Upper lobe of right lung (tissue), 1 donor: ENCODE measurements around the gene QPCTL. TPM values are rescaled to one million over a fixed set of nuclear protein-coding genes. Genes with fewer than 3 reads are reported as not detected.
"Not testable (repeated sequence)": the region's sequence is repeated elsewhere in the genome, so short reads cannot be mapped to it uniquely, and the experiment has no call there.

Experiments used
- ATAC-seq: fragments of 200-7000 bp; cut with Tn5 transposase; one replicate; pipeline ENCODE4 v1.9.1; 2020; ENCODE audit warnings: mild to moderate bottlenecking, moderate library complexity
- DNase-seq: peaks from one replicate; pipeline ENCODE4 v3.0.0-alpha.2; 2020
- H3K27ac ChIP-seq: fragments of 200-600 bp; one replicate; pipeline ENCODE4 v1.8.0; 2022
- H3K27me3 ChIP-seq: fragments of 200-600 bp; one replicate; pipeline ENCODE4 v1.8.0; 2022; ENCODE audit warnings: mild to moderate bottlenecking
- H3K36me3 ChIP-seq: fragments of 200-600 bp; one replicate; pipeline ENCODE4 v1.8.0; 2022
- H3K4me1 ChIP-seq: fragments of 200-600 bp; one replicate; pipeline ENCODE4 v1.8.0; 2022
- H3K4me3 ChIP-seq: fragments of 200-600 bp; one replicate; pipeline ENCODE4 v1.8.0; 2022; ENCODE audit warnings: mild to moderate bottlenecking
- H3K9me3 ChIP-seq: fragments of 200-600 bp; one replicate; pipeline ENCODE4 v1.8.0; 2022
- CTCF ChIP-seq: fragments of 200-600 bp; IDR thresholded peaks from one replicate; pipeline ENCODE4 v1.8.0; 2022; ENCODE audit warnings: antibody characterized with exemption
- intact Hi-C: fragments of 100-400 bp; cut with DNase I; formaldehyde crosslinking; loops from one replicate; pipeline ENCODE4 v1.11.0; 2022
- microRNA-seq: library from miRNA; unstranded; fragments of <30 nt; microRNA quantifications from one replicate; pipeline ENCODE4 v1.2.0, GENCODE V29; 2020; ENCODE audit warnings: borderline microRNAs expressed
- total RNA-seq: library from RNA; stranded (reverse); fragmentation: NEBNext Ultra II Directional; extraction: Animal tissue kit (Norgen Biotek cat#: 25700); gene quantifications from one replicate; pipeline ENCODE4 v1.2.1, GENCODE V29; 2021
- donor health status: DM: no; HTN: yes; CAD: no; lungs with severe emphysema.

Gene QPCTL
- total RNA-seq, 1 donor from 2014 or later, result 7.0 TPM

- no peaks in the 10 kb centered on the region for H3K36me3 ChIP-seq
- no peak for TF ChIP-seq CTCF
- DNase-seq, result no peak
- no peaks in the 10 kb centered on the region for H3K4me1 ChIP-seq
- H3K27ac ChIP-seq, result no peak overlapping the region
- intact Hi-C loops, result no loop called here
- H3K27me3 ChIP-seq, result no peaks in the 10 kb centered on the region
- no peak overlapping the region for H3K4me3 ChIP-seq
- H3K9me3 ChIP-seq, result no peaks in the 10 kb centered on the region
- no peak for ATAC-seq
Observed at GRCh38 chr19:45746866-45747265, 54.4 kb downstream of the QPCTL start.

GRCh38 chr19:45747513-45747912 is 55.0 kb downstream of the QPCTL start:
- ATAC-seq, result no peak
- H3K27ac ChIP-seq, result no peak overlapping the region
- no peak for TF ChIP-seq CTCF
- H3K9me3 ChIP-seq, result no peaks in the 10 kb centered on the region
- H3K4me1 ChIP-seq, result no peaks in the 10 kb centered on the region
- H3K4me3 ChIP-seq, result no peak overlapping the region
- no peak for DNase-seq
- intact Hi-C loops, result no loop called here
- no peaks in the 10 kb centered on the region for H3K36me3 ChIP-seq
- no peaks in the 10 kb centered on the region for H3K27me3 ChIP-seq

GRCh38 chr19:45751483-45751882 is 59.0 kb downstream of the QPCTL start:
- H3K4me3 ChIP-seq, H3K4me1 ChIP-seq, H3K27ac ChIP-seq, intact Hi-C loops, ATAC-seq, DNase-seq, H3K9me3 ChIP-seq, H3K36me3 ChIP-seq, H3K27me3 ChIP-seq: not testable (repeated sequence)

GRCh38 chr19:45752639-45753038 is 60.2 kb downstream of the QPCTL start:
- H3K4me1 ChIP-seq, result no peaks in the 10 kb centered on the region
- H3K27ac ChIP-seq, result no peak overlapping the region
- intact Hi-C loops, result no loop called here
- DNase-seq (no peak), ATAC-seq (no peak)
- TF ChIP-seq CTCF, result no peak
- no peaks in the 10 kb centered on the region for H3K27me3 ChIP-seq
- H3K4me3 ChIP-seq, result no peak overlapping the region
- no peaks in the 10 kb centered on the region for H3K9me3 ChIP-seq
- H3K36me3 ChIP-seq, result no peaks in the 10 kb centered on the region

GRCh38 chr19:45753548-45753947 is 61.1 kb downstream of the QPCTL start:
- Histone ChIP-seq H3K27me3 (no peaks in the 10 kb centered on the region), H3K27ac (no peak overlapping the region), H3K4me1 (no peaks in the 10 kb centered on the region), H3K4me3 (no peak overlapping the region), H3K9me3 (no peaks in the 10 kb centered on the region), H3K36me3 (no peaks in the 10 kb centered on the region)
- ATAC-seq (no peak), DNase-seq (no peak)
- TF ChIP-seq CTCF, result no peak
- intact Hi-C loops, result no loop called here

Small RNA genes within 50 kb of the gene (microRNA-seq; reads per million reads assigned to microRNA genes)
- gene MIR642A, result not detected
- not detected for gene MIR642B

Other genes with a start within 250 kb of the QPCTL start
- gene FOSB, start 224.7 kb upstream of the QPCTL start, total RNA-seq, result 3.6 TPM
- gene RTN2, start 195.6 kb upstream of the QPCTL start, total RNA-seq, result 13.3 TPM
- gene PPM1N, start 194.2 kb upstream of the QPCTL start, total RNA-seq, result 0.67 TPM
- 155 TPM for gene VASP, start 185.2 kb upstream of the QPCTL start, total RNA-seq
- 13.0 TPM for gene OPA3, start 107.9 kb upstream of the QPCTL start, total RNA-seq
- gene GPR4, start 90.5 kb upstream of the QPCTL start, total RNA-seq, result 18.5 TPM
- gene EML2, start 53.3 kb upstream of the QPCTL start, total RNA-seq, result 54.4 TPM
- 4.8 TPM for gene GIPR, start 24.4 kb upstream of the QPCTL start, total RNA-seq
- 188 TPM for gene SNRPD2, start 713 bp upstream of the QPCTL start, total RNA-seq
- gene FBXO46, start 38.2 kb downstream of the QPCTL start, total RNA-seq, result 16.5 TPM
- not detected for gene MEIOSIN, start 40.8 kb downstream of the QPCTL start, total RNA-seq
- 15.5 TPM for gene SIX5, start 76.6 kb downstream of the QPCTL start, total RNA-seq
- 50.1 TPM for gene DMPK, start 89.8 kb downstream of the QPCTL start, total RNA-seq
- 58.7 TPM for gene DMWD, start 100.2 kb downstream of the QPCTL start, total RNA-seq
- 0.38 TPM for gene RSPH6A, start 122.6 kb downstream of the QPCTL start, total RNA-seq
- 70.6 TPM for gene SYMPK, start 170.5 kb downstream of the QPCTL start, total RNA-seq
- gene FOXA3, start 171.7 kb downstream of the QPCTL start, total RNA-seq, result 1.6 TPM
- gene IRF2BP1, start 193.5 kb downstream of the QPCTL start, total RNA-seq, result 25.0 TPM
- 7.9 TPM for gene MYPOP, start 209.9 kb downstream of the QPCTL start, total RNA-seq
- not detected for gene NANOS2, start 222.1 kb downstream of the QPCTL start, total RNA-seq